ENCODE measurements around the gene PFDN6. TPM values are rescaled to one million over a fixed set of nuclear protein-coding genes. Genes with fewer than 3 reads are reported as not detected.

PFDN6 gene
- 10 to 100 TPM; 67.9 to 81.3 TPM for total RNA-seq

DNA sequence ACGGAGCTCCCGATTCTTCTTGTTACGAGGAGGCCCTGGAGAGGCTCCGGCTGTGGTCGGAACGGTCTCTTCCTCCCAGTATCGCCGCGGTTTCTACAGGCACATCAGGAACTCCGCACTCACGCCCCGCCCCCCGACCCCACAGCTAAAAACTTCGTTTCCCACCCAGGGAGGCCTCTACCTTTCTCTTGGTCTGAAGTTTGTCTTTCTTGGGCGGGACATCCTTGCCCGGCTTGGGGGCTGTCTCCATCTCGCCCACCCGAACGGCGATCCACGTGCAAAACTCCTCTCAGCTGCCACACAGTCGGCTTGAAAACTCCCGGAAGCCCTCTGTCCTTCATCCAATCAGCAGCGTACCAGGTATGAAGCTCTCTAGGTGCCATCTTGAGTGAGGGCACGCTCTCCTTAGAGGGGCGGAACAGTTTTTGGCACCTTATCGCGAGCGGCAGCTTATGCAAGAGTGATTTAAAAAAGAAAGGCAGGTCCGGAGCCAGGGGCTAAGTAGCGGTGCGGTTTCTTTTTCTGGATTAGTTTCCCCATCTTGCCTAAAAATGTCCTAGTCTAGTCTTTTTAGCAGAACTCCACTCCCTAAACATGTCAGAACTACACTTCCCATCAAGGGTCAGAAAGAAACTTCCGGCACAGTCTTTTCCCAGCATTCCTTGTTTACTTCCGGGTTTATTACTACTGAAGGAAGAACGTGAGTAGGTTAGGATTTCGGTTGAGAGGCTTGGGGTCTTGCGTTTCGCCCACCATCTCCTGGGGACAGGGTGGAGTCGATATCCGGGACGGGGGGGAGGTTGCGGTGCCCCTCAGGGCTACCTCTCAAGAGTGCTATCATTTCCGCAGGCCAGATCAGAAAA, at the start of gene PFDN6, which contains the start of gene WDR46:
PFDN6 (plus strand) TSS at position 681 of the 863 bp plus-strand sequence. CDS start 256 bp downstream, outside the sequence.
WDR46 (minus strand) TSS at position 319 of the 863 bp plus-strand sequence; CDS start at position 250, 69 bp downstream.
- peaks cover 43% of the 10 kb centered on the region for H3K4me1 Mint-ChIP-seq (ENCODE audit: low read depth)
- peak; percentile 85 for DNase-seq
- H3K27ac Mint-ChIP-seq: peak within 1 kb of the TSS; percentile 91
- CTCF ChIA-PET: interaction anchor here (0.8 to 2.0 kb wide), 8 partner anchors 10 to 165 kb away, joined by 3 to 7 read pairs (median 4); partner anchors contain the start of gene B3GALT4
- intact Hi-C loops (cut with micrococcal nuclease): loop anchor here (1.0 to 2.0 kb wide), 5 partner anchors 9 to 500 kb away; partner anchors contain the start of genes LEMD2, RGL2 and VPS52
- H3K9me3 Mint-ChIP-seq: no peaks in the 10 kb centered on the region
- H3K4me3 Mint-ChIP-seq: peak within 1 kb of the TSS; percentile 99
- peaks cover 18% of the 10 kb centered on the region for H3K36me3 Mint-ChIP-seq (ENCODE audit: low read depth)
- no peaks in the 10 kb centered on the region for H3K27me3 Mint-ChIP-seq (ENCODE audit: low read depth)

DNA sequence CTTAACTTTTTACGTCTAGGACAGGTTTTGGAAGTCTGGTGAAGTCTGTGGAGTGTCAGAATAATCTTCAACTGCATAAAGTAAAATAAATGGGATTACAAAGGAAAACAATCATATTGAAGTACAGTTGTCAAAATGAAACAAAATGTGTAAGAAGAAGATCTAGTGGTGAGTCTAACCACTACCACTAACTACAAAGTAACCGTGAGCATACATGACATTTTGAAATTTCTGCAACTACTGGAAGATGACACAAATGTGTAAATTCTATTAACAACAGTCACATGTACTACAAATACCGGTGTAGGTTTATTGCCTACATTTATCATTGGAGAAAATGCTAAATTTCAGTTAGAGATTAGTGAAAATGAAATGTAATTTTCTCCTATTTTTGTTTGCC, 47.4 kb upstream of the PFDN6 start:
- intact Hi-C loops (cut with micrococcal nuclease): loop anchor here (1.0 kb wide), 1 partner anchor 37 kb away; no protein-coding TSS in a partner anchor
- DNase-seq: no peak
- H3K36me3 Mint-ChIP-seq (ENCODE audit: low read depth): no peaks in the 10 kb centered on the region
- no peak overlapping the region for H3K4me3 Mint-ChIP-seq
- H3K27ac Mint-ChIP-seq: no peak overlapping the region
- no peaks in the 10 kb centered on the region for H3K9me3 Mint-ChIP-seq
- peaks cover 3% of the 10 kb centered on the region for H3K27me3 Mint-ChIP-seq (ENCODE audit: low read depth)
- CTCF ChIA-PET: no interaction called here
- H3K4me1 Mint-ChIP-seq (ENCODE audit: low read depth): peaks cover 14% of the 10 kb centered on the region

DNA sequence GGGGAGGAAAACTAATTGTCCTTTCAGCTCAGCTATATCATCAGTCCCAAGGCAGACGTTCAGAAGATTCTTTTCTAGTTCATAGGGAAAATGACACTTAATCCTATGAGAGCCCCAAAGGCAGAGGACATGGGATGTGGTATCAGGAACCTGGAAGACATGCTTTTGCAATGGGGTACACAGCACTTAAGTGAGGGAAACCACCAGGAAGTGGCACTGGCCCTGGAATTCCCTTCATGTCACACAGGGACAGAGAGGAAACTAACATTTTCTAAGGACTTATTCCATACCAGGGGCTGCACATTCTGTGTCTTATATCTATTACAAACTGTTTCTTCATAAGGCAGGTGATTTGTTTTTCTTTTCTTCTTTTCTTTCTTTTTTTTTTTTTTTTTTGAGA, 45.9 kb upstream of the PFDN6 start:
- CTCF ChIA-PET: interaction anchor here (0.8 kb wide), 1 partner anchor 46 kb away, joined by 3 read pairs; no protein-coding TSS in a partner anchor
- H3K27me3 Mint-ChIP-seq (ENCODE audit: low read depth): peaks cover 3% of the 10 kb centered on the region
- no peaks in the 10 kb centered on the region for H3K9me3 Mint-ChIP-seq
- H3K4me1 Mint-ChIP-seq (ENCODE audit: low read depth): peaks cover 18% of the 10 kb centered on the region
- intact Hi-C loops (cut with micrococcal nuclease): no loop called here
- H3K36me3 Mint-ChIP-seq (ENCODE audit: low read depth): no peaks in the 10 kb centered on the region
- no peak overlapping the region for H3K27ac Mint-ChIP-seq
- no peak for DNase-seq
- no peak overlapping the region for H3K4me3 Mint-ChIP-seq

DNA sequence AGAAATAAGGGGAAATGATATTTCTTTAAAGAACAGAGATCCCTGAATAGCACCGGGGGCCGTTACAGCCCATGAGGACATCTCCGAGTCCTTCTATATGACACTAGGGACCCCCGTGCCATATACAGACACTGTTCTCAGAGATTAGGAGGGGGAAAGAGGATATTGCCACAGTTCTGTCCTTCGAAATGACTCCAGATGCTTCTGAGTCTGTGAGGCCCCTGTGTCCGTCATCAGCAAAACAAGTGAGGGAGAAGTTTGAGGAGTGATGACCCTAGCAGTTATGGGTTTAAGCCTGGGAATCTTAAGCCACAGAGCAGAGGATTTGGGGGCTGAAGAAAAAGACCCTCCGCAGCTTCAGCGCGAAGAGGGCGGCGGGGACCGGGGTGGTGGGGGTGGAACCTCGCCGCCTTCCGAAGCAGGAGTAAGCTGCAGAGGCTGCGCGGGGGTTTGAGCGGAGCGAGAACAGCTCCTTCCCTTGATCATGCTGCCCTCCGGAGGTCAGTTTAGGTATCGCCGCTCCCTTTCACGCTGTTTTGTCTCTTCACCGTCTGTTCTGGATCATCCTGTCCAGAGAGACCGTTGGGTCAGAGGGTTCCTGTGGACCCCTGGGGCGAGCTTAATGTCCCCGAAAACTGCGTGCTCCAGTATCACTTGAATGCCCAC, 41.3 kb upstream of the PFDN6 start:
- no peaks in the 10 kb centered on the region for H3K27me3 Mint-ChIP-seq (ENCODE audit: low read depth)
- peaks cover 39% of the 10 kb centered on the region for H3K4me1 Mint-ChIP-seq (ENCODE audit: low read depth)
- H3K27ac Mint-ChIP-seq: peak overlapping the region; percentile 93
- intact Hi-C loops (cut with micrococcal nuclease): loop anchor here (1.0 to 2.0 kb wide), 5 partner anchors 67 to 234 kb away; partner anchors contain the start of gene TAPBP
- H3K36me3 Mint-ChIP-seq (ENCODE audit: low read depth): peaks cover 21% of the 10 kb centered on the region
- no peaks in the 10 kb centered on the region for H3K9me3 Mint-ChIP-seq
- DNase-seq: peak; percentile 97
- H3K4me3 Mint-ChIP-seq: peak overlapping the region; percentile 90
- CTCF ChIA-PET: interaction anchor here (0.7 to 5.5 kb wide), 28 partner anchors 8 to 234 kb away, joined by 3 to 57 read pairs (median 5); partner anchors contain the start of genes B3GALT4, HSD17B8, RING1 and RPS18

DNA sequence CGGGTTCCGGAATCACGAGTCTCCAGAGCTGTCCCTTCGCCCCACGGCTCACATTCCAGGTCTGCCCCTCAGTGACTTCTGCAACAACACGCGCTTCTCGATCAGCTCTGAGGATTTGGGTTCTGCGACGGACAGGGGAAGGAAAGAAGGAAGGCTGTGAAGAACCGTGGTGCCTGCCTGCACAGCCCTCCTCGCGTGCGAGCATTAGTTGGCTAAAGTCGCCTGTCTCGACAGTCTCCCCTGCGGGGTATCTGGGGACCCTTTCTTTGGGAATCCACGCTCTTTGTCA, 40.8 kb upstream of the PFDN6 start:
- peaks cover 21% of the 10 kb centered on the region for H3K36me3 Mint-ChIP-seq (ENCODE audit: low read depth)
- H3K4me3 Mint-ChIP-seq: peak overlapping the region; percentile 90
- CTCF ChIA-PET: interaction anchor here (0.8 to 5.5 kb wide), 28 partner anchors 9 to 234 kb away, joined by 3 to 57 read pairs (median 5); partner anchors contain the start of genes B3GALT4, HSD17B8, RING1 and RPS18
- H3K9me3 Mint-ChIP-seq: no peaks in the 10 kb centered on the region
- intact Hi-C loops (cut with micrococcal nuclease): loop anchor here (1.0 to 2.0 kb wide), 5 partner anchors 66 to 234 kb away; partner anchors contain the start of gene TAPBP
- H3K27me3 Mint-ChIP-seq (ENCODE audit: low read depth): no peaks in the 10 kb centered on the region
- peaks cover 37% of the 10 kb centered on the region for H3K4me1 Mint-ChIP-seq (ENCODE audit: low read depth)
- H3K27ac Mint-ChIP-seq: peak overlapping the region; percentile 93
- no peak for DNase-seq

DNA sequence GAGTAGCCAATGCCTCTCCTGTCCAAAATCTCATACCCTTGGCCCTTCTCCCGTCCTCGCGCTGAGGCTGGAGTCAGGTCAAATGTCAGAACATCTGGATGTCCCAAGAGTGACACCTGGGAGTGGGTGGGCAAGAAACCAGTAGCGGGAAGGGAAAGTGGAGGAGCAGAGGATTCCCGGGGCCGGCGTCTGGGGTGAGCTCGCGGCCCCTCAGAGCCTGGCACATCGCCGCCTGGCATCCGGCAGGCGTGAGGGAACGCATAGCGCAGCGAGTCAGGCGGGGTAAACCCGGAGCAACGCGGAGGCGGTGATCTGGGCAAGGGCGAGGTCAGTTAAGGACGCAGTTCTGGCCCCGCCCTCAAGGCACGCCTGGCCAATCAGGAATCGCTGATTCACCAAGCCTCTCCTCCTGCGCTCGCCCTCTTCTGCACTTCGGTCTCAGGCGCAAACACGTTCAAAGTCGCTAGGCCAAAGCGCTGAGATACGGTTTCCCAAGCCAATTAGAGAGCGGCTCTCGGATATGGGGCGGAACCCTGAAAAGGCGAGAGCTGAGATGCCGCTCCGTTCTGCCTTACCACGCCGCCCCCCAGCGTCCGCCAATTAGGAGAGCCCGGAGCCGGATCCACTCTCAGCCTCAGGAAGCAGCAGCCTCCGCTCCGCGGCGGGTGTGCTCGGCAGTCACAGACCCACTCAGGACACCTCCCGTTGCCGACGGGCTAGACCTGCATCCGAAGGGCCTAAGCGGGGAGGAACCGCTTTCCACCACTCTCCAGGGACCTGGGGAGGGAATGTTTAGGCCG, 40.3 kb upstream of the PFDN6 start:
- Mint-ChIP-seq H3K9me3 (no peaks in the 10 kb centered on the region), H3K27me3 (ENCODE audit: low read depth) (no peaks in the 10 kb centered on the region), H3K4me3 (peak overlapping the region; percentile 90), H3K36me3 (ENCODE audit: low read depth) (peaks cover 21% of the 10 kb centered on the region), H3K4me1 (ENCODE audit: low read depth) (peaks cover 37% of the 10 kb centered on the region), H3K27ac (peak overlapping the region; percentile 93)
- intact Hi-C loops (cut with micrococcal nuclease): loop anchor here (1.0 to 2.0 kb wide), 11 partner anchors 22 to 235 kb away; partner anchors contain the start of genes PFDN6, RXRB, SLC39A7 and TAPBP
- CTCF ChIA-PET: interaction anchor here (0.8 to 5.5 kb wide), 30 partner anchors 9 to 235 kb away, joined by 3 to 57 read pairs (median 5); partner anchors contain the start of genes B3GALT4, HSD17B8, PFDN6 and RING1
- peak; percentile 99 for DNase-seq

DNA sequence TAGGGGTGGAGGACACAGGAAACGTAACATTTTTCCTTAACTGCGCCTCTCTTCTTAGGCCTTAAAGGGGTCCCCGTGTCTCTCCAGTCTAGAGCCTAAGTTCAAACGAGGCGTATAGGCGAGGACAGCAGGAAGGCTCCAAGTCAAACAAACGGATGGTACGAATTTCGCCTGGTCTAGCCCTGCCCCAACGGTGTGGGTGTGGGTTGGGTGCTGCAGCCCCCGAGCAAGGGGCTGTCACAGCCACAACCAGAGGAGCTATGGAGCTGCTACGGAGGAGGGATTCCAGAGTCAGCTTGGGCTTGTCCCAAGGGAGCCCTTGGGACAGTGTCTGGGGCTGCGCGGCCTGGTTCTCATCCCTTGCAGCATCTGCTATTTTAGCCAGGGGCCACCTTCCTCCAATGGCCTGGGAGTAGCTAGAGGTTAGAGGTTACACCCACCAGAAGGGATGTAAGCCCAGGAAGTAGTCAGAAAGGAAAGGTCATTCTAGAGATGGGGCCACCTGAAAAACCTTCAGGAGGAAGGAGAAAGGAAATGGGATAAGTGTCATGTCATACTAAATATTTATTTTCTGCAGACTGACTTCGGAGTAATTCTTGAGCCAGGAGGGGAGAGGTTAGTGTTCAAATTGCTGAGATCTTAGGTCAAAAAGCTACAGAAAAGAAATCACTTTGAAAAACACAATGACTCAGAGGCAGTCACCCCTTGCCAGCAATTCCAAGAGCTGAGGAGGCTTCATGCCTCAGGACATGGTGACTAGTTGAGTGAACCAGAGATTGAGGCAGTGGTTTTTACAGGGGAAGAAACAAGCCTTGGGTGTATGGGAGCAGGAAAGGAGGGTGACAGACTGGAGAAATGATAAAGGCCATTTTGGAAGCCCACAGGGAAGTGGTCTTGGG, 39.4 kb upstream of the PFDN6 start:
- H3K9me3 Mint-ChIP-seq: no peaks in the 10 kb centered on the region
- peak overlapping the region; percentile 90 for H3K4me3 Mint-ChIP-seq
- peak overlapping the region; percentile 93 for H3K27ac Mint-ChIP-seq
- peaks cover 21% of the 10 kb centered on the region for H3K36me3 Mint-ChIP-seq (ENCODE audit: low read depth)
- peaks cover 37% of the 10 kb centered on the region for H3K4me1 Mint-ChIP-seq (ENCODE audit: low read depth)
- DNase-seq: peak; percentile 36
- intact Hi-C loops (cut with micrococcal nuclease): loop anchor here (1.0 to 2.0 kb wide), 7 partner anchors 21 to 73 kb away; partner anchors contain the start of genes PFDN6, RXRB, SLC39A7 and TAPBP
- CTCF ChIA-PET: interaction anchor here (1.0 to 5.5 kb wide), 16 partner anchors 8 to 230 kb away, joined by 3 to 57 read pairs (median 5); partner anchors contain the start of genes B3GALT4, HSD17B8, PFDN6 and RPS18
- no peaks in the 10 kb centered on the region for H3K27me3 Mint-ChIP-seq (ENCODE audit: low read depth)

DNA sequence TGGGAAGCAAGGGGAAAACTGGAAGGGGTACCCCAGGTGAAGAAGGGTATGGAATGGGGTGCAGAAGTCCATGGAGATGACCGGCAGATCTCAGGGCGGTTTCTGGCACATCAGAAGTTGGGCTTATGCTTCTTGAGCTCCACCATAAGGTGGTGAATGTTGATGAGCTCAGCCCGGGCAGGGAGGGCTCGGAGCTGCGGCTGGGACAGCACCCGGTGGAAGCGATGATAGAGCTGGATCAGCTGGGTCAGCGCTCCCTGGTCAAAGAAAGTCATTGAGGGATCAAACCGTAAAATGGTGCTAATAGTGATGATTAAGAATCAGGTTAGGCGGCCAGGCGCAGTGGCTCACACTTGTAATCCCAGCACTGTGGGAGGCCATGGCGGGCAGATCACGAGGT, 38.7 kb upstream of the PFDN6 start:
- peaks cover 21% of the 10 kb centered on the region for H3K36me3 Mint-ChIP-seq (ENCODE audit: low read depth)

DNA sequence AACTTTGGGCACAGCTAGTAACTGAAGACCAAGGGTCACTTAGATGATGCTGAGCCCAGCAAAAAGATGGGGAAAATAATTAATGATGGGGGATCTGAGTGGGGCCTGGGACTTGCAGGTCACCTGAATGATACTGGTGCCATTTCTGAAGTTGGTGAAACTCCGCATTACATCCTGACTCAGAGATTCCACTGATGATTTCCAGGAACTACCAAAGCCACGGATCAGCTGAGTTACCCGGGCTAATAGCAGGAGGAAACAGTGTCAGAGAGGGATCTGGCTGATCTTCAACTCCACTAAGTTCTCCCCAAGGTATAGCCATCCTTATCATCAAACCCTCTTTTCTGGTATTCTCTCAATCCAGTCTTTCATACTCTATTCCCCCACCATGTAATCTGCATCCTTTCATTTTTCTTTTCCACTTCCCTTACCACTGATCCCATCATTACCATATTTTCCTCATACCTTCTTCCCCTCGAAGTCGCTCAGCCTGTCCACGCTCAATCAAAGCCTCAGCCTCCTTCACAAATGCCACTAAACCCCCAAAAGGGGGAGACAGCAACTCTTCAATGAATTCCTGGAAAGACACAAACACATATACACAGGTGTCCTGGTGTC, 37.9 kb upstream of the PFDN6 start:
- Mint-ChIP-seq H3K4me3 (no peak overlapping the region), H3K27ac (no peak overlapping the region), H3K36me3 (ENCODE audit: low read depth) (peaks cover 21% of the 10 kb centered on the region), H3K9me3 (no peaks in the 10 kb centered on the region), H3K4me1 (ENCODE audit: low read depth) (peaks cover 37% of the 10 kb centered on the region), H3K27me3 (ENCODE audit: low read depth) (no peaks in the 10 kb centered on the region)
- no peak for DNase-seq
- CTCF ChIA-PET: interaction anchor here (1.4 to 1.9 kb wide), 2 partner anchors 20 to 25 kb away, joined by 3 to 6 read pairs; partner anchors contain the start of genes B3GALT4, RPS18 and VPS52
- intact Hi-C loops (cut with micrococcal nuclease): no loop called here

More for the DNA sequence above, 38.7 kb upstream of the PFDN6 start:
- no peaks in the 10 kb centered on the region for H3K9me3 Mint-ChIP-seq
- CTCF ChIA-PET: interaction anchor here (1.0 to 5.5 kb wide), 8 partner anchors 11 to 126 kb away, joined by 3 to 57 read pairs (median 3); partner anchors contain the start of genes B3GALT4, RPS18 and VPS52
- H3K27ac Mint-ChIP-seq: peak overlapping the region; percentile 93
- no peaks in the 10 kb centered on the region for H3K27me3 Mint-ChIP-seq (ENCODE audit: low read depth)
- peak overlapping the region; percentile 90 for H3K4me3 Mint-ChIP-seq
- peaks cover 37% of the 10 kb centered on the region for H3K4me1 Mint-ChIP-seq (ENCODE audit: low read depth)
- intact Hi-C loops (cut with micrococcal nuclease): no loop called here
- no peak for DNase-seq

DNA sequence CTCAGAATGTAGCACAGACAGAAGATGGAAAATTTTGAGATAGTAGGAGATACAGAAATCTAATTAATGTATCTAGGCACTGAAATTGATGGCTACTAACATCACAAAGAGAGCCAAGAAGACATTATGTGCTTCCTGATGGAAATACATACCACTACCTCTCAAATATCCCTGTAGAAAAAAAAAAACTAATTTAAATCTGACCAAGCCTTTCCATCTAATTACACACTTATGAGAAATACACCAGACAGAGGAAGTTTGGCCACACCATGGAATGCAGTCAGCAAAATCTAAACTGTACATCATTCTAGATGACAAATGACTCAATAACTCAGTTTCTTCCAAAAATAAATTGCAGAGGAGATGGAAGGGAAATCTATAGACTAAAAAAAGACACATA, 36.6 kb upstream of the PFDN6 start:
- H3K27ac Mint-ChIP-seq: no peak overlapping the region
- H3K9me3 Mint-ChIP-seq: no peaks in the 10 kb centered on the region
- H3K27me3 Mint-ChIP-seq (ENCODE audit: low read depth): no peaks in the 10 kb centered on the region
- no peak overlapping the region for H3K4me3 Mint-ChIP-seq
- no peak for DNase-seq
- peaks cover 37% of the 10 kb centered on the region for H3K4me1 Mint-ChIP-seq (ENCODE audit: low read depth)
- peaks cover 22% of the 10 kb centered on the region for H3K36me3 Mint-ChIP-seq (ENCODE audit: low read depth)
- CTCF ChIA-PET: no interaction called here
- intact Hi-C loops (cut with micrococcal nuclease): no loop called here

Measured in activated naive CD4-positive, alpha-beta T cell treated with anti-CD3 and anti-CD28 coated beads for 36 hours (primary cell).